ENCODE results near the gene ABAT.
A peak's percentile ranks its signal among the peaks of the same experiment; 100 is the strongest.

Gene ABAT

GRCh38 chr16:8686031-8686621 is 11.7 kb downstream of the ABAT start:
- CTCF ChIA-PET: interaction anchor here (0.7 to 0.8 kb wide), 2 partner anchors 50 to 277 kb away, joined by 3 to 4 read pairs; partner anchors contain the start of gene USP7
- POLR2A ChIA-PET (ENCODE audit: low non-redundant PET): no interaction called here
- no peak for TF ChIP-seq CTCF (conservative IDR thresholded peaks at IDR 0.05; ENCODE audit: low read depth)
- DNase-seq (ENCODE audit: low spot score): no peak
- peak overlapping the region; percentile 31 for H3K27ac ChIP-seq

DNA sequence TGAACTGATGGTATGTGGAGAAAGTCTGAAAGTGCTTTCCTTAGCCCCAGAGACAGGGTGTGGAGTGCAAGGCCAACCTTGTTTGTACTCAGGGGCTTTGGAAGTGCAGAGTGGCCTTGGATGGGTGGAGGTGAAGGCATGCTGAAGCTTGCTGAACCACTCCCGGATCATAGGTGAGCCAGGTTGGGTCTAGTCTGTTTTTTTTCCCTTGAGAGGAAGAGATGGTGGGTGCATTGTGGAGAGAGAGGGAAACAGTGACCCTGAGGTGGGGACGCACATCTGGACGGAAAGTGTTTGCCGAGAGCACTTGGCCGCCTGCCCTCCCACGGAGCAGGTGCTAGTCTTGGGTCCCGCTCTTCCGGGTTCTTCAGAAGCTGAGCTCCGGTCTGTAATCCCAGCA is 12.5 kb downstream of the ABAT start:
- ChIA-PET POLR2A (ENCODE audit: low non-redundant PET) (no interaction called here), CTCF (no interaction called here)
- no peak for DNase-seq (ENCODE audit: low spot score)
- H3K27ac ChIP-seq: peak overlapping the region; percentile 31; the same call in 1 of the 2 replicates
- no peak for TF ChIP-seq CTCF (conservative IDR thresholded peaks at IDR 0.05; ENCODE audit: low read depth)

- ChIA-PET CTCF (no interaction called here), POLR2A (ENCODE audit: low non-redundant PET) (no interaction called here)
- no peak for DNase-seq (ENCODE audit: low spot score)
- H3K27ac ChIP-seq: no peak overlapping the region
- TF ChIP-seq CTCF (conservative IDR thresholded peaks at IDR 0.05; ENCODE audit: low read depth): no peak
Observed at GRCh38 chr16:8689686-8690085, 15.3 kb downstream of the ABAT start.

- no peak for DNase-seq (ENCODE audit: low spot score)
- no peak for TF ChIP-seq CTCF (conservative IDR thresholded peaks at IDR 0.05; ENCODE audit: low read depth)
- ChIA-PET POLR2A (ENCODE audit: low non-redundant PET) (no interaction called here), CTCF (no interaction called here)
- H3K27ac ChIP-seq: no peak overlapping the region
Observed at GRCh38 chr16:8691728-8692127, 17.3 kb downstream of the ABAT start.

DNA sequence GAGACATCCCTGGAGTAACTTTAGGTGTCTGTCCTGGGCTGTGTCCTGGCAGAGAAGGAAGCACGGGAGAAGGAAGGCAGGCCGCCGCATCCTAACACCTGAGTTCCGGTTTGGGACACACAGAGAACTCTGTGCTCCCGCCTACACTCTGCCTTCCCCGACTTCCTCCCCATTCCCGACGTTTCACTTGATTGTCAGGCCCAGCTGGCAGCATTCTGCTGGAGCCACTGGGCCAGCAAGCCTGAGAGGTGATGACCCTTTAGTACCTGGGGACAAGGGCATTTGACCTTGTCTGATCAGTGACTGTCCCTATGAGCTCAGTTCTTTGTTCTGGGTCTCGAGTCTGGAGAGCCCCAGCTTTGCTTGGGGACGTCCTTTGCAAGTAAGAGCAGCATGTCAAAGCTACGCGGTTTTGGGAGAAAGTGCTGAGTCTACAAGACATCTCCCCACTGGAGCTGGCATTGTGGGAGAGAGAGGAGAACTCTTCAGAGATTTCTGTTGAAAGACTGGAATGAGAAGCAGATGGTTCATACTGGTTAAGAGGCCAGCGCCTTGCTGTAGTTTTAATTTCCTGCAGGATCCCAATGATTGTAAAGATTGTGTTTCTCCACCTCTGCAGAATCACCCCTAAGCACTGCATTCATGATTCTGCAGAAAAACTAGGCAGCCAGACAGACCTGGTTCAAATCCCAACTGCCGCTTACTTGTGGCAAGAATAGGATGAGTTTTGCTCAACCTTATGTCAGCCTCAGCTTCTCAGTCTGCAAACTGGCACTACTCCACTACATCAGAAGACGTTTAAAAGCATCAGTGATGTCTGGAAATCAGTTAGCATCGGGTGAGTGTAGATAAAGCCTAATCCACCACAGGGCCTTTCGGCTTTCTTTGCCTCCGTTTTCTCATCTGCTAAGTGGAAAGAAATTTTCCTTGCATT is 20.6 kb downstream of the ABAT start:
- ChIA-PET CTCF (interaction anchor here (0.6 to 0.7 kb wide), 3 partner anchors 22 to 149 kb away, joined by 3 read pairs; no protein-coding TSS in a partner anchor), POLR2A (ENCODE audit: low non-redundant PET) (no interaction called here)
- DNase-seq (ENCODE audit: low spot score): no peak
- no peak for TF ChIP-seq CTCF (conservative IDR thresholded peaks at IDR 0.05; ENCODE audit: low read depth)
- H3K27ac ChIP-seq: no peak overlapping the region

DNA sequence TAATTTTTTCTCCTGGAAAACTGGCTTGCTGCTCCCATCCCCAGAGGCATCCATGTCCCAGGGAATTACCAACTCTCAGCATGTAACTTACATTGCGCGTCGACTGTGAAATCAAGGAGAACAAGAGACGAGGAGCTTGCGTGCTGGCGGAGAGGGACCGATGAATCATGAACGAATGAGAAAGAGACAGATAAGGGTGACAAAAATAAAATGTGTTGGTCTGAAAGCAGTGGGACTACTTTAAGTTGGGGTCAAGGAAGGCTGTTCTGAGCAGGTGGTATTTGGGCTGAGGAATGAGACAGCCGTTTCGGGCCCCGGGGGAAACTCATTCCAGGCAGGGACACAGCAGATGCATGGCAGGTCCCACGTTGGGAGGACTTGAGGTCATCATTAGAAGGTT is 22.5 kb downstream of the ABAT start:
- no peak for TF ChIP-seq CTCF (conservative IDR thresholded peaks at IDR 0.05; ENCODE audit: low read depth)
- H3K27ac ChIP-seq: no peak overlapping the region
- CTCF ChIA-PET: no interaction called here
- DNase-seq (ENCODE audit: low spot score): no peak
- POLR2A ChIA-PET (ENCODE audit: low non-redundant PET): no interaction called here
